ENCODE measurements around the gene PPP4R1. TPM values are rescaled to one million over a fixed set of nuclear protein-coding genes. Genes with fewer than 3 reads are reported as not detected.
"Not testable (repeated sequence)": the region's sequence is repeated elsewhere in the genome, so short reads cannot be mapped to it uniquely, and the experiment has no call there.

PPP4R1 gene
- total RNA-seq, 1 donor from 2014 or later = 56.0 TPM

- intact Hi-C loops (cut with micrococcal nuclease) = no loop called here
Observed at GRCh38 chr18:9631814-9632496, 17.6 kb upstream of the PPP4R1 start.

GRCh38 chr18:9630444-9630843, 16.1 kb upstream of the PPP4R1 start:
- intact Hi-C loops (cut with micrococcal nuclease) = no loop called here

DNA sequence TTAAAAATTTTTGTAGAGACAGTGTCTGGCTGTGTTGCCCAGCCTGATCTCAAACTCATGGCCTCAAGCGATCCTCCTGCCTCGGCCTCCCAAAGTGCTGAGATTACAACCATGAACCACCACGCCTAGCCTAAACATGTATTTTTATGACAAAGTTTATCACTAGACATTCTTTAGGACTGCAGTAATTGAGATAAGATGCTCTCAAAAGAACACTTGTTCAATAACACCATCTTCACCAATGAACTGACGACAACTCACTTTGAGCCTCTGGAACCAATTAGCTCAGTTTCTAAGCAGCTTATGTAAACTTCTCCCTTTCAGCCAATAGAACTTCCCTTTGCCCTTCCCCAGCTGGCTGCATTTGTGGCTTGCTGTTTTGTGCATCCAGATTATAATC, 15.3 kb upstream of the PPP4R1 start:
- intact Hi-C loops (cut with micrococcal nuclease) = no loop called here

DNA sequence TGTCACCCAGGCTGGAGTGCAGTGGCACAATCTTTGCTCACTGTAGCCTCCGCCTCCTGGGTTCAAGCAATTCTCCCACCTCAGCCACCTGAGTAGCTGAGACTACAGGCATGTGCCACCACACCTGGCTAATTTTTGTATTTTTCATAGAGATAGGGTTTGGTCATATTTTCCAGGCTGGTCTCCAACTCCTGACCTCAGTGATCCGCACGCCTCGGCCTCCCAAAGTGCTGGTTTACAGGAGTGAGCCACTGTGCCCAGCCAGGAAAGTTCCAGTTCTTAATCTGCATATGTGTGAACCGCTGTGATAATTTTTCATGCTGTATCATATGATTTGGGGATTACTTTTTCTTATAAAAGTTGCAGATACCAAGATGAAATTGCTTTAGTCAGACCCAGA, 14.6 kb upstream of the PPP4R1 start:
- intact Hi-C loops (cut with micrococcal nuclease) = no loop called here

DNA sequence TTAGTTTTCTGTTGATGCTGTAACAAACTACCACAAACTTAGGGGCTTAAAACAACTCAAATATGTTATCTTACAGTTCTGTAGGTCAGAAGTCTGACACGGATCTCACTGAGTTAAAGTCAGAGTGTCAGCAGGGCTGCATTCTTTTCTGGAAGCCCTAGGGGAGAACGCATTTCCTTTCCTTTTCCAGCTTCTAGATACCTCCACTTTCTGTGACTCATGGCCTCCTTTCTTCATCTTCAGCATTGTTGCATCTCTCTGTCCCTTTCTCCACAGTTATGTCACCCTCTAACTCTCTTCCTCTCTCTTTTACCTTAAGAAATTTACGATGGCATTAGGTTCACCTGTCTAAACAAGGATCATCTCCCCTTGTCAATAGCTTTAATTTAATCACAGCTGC, 13.3 kb upstream of the PPP4R1 start:
- intact Hi-C loops (cut with micrococcal nuclease) = no loop called here

GRCh38 chr18:9619990-9620389, 5.6 kb upstream of the PPP4R1 start:
- intact Hi-C loops (cut with micrococcal nuclease) = loop anchor here (5.0 to 10.0 kb wide), 3 partner anchors 515 to 1165 kb away; partner anchors contain the start of gene NDUFV2

- intact Hi-C loops (cut with micrococcal nuclease) = loop anchor here (5.0 to 10.0 kb wide), 3 partner anchors 515 to 1165 kb away; partner anchors contain the start of gene NDUFV2
Observed at GRCh38 chr18:9619545-9619944, 5.2 kb upstream of the PPP4R1 start.

DNA sequence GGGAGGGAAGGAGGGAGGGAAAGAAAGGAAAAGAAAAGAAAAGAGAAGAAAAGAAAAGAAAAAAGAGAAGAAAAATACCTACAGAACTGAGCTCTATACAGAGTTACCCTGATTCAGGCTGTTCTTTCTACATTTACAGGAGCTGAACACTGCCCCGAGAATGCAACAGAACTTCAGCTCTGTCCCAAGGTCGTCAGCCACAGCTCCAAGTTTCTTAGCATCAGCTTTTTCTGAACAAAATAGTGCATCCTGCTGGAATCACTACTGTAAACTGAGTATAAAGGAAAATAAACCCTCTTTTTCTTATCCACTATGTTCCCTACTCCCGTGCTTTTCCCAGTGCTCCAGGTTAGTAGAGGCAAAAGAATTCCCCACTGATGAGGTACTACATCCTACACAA, 4.7 kb upstream of the PPP4R1 start:
- intact Hi-C loops (cut with micrococcal nuclease) = loop anchor here (5.0 to 10.0 kb wide), 3 partner anchors 514 to 1166 kb away; partner anchors contain the start of gene NDUFV2

DNA sequence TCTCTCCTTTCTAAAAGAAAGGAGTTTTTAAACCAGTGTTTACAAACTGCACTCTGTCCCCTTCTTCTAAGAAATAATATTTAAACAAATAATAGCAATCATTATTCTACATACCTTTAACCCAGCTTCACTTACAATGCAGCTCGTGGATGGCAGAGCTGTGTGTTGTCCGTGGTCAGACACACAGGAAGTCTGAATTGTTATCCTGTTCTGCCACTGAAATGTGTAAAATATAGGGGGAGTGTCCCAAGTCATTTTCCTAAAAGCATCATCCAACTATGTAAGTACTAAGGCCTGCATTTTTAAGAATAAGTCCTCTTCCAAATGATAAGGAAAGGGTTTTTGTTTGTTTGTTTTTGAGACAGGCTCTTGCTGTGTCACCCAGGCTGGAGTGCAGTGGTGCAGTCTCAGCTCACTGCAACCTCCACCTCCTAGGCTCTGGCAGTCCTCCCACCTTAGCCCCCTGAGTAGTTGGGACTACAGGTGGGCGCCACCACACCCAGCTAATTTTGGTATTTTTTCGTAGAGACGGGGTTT, 2.7 kb upstream of the PPP4R1 start:
- intact Hi-C loops (cut with micrococcal nuclease) = loop anchor here (5.0 to 10.0 kb wide), 3 partner anchors 512 to 1168 kb away; partner anchors contain the start of gene NDUFV2

DNA sequence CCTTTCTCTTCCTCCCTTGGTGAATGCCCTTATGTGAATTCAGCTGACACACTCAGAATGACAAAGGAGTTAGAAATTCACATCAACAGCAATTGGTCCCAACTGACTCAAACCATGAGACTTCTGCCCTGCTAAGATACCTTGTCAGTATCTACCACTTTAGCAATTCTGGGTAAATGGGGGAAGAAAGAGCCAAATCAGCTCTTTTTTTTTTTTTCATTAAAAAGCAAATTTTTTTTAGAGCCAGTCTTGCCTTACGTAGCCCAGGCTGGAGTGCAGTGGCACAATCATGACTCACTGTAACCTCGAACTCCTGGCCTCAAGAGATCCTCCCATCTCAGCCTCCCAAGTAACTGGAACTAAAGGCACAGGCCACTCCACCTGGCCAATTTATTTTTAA, 1.7 kb upstream of the PPP4R1 start:
- intact Hi-C loops (cut with micrococcal nuclease) = loop anchor here (5.0 to 10.0 kb wide), 3 partner anchors 511 to 1169 kb away; partner anchors contain the start of gene NDUFV2

DNA sequence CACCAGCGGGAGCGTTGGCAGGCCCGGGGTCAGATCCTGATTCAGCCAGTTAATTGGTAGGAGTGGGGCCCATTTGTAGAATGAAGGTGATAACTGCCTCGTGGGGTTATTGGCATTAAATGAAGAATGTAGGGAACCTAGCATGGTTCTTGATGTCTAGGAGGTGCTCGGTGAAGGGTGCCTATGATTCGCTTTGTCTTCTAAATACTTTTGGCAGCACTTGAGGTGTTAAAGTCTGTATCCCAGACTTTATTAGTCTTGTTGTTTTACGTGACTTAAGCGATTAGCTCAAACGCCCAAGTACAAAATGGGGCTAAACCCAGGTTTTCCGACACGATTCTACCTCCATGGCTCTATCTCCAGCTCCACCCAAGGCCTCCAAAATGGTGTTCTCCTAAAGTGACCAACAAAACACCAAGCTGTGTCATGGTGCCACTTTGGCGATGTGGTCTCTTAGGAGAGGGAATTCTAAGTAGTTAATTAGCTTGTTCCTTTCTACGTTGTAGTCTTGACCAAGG, 980 bp upstream of the PPP4R1 start:
- intact Hi-C loops (cut with micrococcal nuclease) = loop anchor here (2.0 to 10.0 kb wide), 4 partner anchors 511 to 1169 kb away; partner anchors contain the start of genes NAPG and NDUFV2

DNA sequence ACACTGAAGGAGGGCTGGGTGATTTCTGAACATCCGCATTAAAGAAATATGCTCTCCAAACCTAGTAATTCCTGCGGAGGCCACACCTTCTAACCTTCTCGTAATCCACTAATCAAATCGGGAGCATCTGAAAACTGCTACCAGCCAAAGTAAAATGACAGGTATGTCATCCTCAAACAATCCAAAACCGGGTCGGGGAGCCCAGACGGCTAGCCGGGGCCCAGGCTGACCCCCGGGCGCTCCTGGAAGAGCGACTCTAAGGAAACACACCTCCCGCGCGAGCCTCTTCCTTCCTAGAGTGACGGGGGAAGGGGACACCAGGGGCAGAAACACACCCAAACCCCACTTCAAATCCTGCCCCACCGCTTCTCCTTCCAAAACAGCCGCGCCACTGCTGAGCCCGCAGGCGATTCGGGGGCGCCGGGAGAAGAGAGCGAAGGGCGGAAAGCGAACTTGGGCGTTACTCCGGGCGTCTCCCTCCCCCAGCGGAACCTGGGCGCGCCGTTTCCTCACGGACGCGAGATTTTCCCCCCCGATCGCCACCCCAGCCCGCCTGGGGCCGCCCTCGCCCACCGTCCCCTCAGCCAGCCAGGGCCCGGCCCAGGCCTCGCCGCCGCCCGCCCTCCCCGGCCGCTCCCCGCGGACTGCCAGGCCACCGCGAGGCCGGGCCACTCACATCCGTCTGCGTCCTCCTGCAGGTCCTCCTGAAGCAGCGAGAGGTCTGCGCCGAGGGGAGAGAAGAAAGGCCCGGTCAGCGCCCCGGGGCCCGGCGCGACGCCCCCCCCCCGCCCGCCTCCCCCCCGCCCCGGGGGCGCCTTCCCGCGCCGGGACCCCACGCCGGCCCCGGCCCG, 584 bp downstream of the PPP4R1 start:
- intact Hi-C loops (cut with micrococcal nuclease) = loop anchor here (1.0 to 10.0 kb wide), 11 partner anchors 95 to 1171 kb away; partner anchors contain the start of genes ANKRD12, NAPG, NDUFV2 and RAB12

DNA sequence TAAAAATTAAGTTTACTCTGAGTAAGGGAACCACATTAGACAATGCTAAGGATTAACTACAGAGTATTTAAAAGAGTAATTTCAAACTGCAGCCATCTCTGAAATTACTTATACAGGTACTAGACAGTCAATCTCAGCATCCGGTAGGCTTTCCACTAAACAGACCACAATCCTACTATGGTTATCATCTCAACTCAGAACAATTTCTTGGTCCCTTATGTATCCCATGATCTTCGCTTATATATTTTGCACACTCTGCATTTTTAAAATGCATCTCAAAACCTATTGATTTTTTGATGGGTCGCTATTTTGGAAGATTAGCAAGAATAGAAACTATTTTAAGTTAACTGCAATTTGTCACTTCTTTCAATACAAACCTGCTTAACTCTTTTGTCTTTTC, 1.4 kb downstream of the PPP4R1 start:
- intact Hi-C loops (cut with micrococcal nuclease) = loop anchor here (1.0 to 10.0 kb wide), 13 partner anchors 60 to 1172 kb away; partner anchors contain the start of genes ANKRD12, NDUFV2, RAB12 and RAB31

DNA sequence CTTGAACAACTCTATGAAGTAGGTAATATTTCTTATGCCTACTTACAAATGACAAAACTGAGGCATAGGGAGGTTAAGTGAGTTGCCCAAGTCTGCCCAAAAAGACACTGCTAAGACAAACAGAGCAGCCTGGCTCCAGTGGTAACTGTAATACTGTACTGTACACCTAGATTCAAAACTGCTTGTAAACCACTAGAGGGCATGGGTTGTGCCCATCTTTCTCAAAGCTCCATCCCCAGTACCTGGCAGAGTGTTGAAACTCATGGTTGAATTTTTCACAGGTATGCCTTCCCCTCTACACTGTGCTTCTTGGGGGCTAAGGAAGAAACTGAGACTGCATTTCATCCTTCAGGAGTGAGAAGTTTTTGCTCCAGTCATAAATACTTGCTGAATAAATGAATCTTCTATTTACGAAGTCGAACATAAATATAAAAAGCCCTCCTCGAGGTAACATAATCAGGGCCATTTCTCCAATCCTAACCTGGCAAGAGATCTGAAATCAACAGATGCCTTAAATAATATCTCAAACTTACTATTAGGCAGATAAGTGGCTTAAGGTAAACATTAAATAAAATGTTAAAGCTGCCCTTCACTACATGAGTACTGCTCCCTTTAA, 2.0 kb downstream of the PPP4R1 start:
- intact Hi-C loops (cut with micrococcal nuclease) = loop anchor here (1.0 to 10.0 kb wide), 11 partner anchors 61 to 1172 kb away; partner anchors contain the start of genes ANKRD12, NDUFV2, RAB12 and RAB31

GRCh38 chr18:9609190-9609589, 5.2 kb downstream of the PPP4R1 start:
- intact Hi-C loops (cut with micrococcal nuclease) = no loop called here

DNA sequence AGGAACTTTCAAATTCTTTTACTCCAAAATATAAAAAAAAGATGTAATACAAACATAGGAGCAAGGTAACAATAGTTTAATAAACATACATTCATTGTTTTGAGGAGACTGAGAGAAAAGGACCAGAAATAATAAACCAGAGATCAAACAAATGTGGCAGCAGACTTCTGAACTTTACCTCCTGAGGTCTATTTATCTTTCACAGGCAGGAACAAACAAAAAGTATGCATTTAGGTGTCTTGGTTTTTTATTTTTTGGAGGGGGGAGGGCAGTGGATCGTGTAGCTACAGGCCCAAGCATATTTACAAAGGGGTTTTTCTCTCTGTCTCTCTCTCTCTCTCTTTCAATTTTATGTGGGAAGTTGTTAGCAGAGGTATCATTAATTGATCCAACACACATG, 5.6 kb downstream of the PPP4R1 start:
- intact Hi-C loops (cut with micrococcal nuclease) = no loop called here

- intact Hi-C loops (cut with micrococcal nuclease) = no loop called here
Observed at GRCh38 chr18:9608298-9608697, 6.1 kb downstream of the PPP4R1 start.

DNA sequence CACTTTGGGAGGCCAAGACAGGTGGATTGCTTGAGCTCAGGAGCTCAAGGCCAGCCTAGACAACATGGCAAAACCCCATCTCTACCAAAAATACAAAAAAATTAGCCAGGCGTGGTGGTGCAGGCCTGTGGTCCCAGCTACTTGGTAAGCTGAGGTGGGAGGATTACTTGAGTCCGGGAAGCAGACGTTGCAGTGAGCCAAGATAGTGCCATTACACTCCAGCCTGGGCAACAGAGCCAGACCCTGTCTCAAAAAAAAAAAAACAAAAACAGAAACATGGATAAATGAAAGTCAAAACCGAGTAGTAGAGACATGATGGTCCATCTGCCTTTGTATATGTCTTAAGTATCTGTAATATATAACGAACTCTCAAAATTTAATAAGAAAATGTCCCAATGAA, 7.2 kb downstream of the PPP4R1 start:
- intact Hi-C loops (cut with micrococcal nuclease) = not testable (repeated sequence)

DNA sequence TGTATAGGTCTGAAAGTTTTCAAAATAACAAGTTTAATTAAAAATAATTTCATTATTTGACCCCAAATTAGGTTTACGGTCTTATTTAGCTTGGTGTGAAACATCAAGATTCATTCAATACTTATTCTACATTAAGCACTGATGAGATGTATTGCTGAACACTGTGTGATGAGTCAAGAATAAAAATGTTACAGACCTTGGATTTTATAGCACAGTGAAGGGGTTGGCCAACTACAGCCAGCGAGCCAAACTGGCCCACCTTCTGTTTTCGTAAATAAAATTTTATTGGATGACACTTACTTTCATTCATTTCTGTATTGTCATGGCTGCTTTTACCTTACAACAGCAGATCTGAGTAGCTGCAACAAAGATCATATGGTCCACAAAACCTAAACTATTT, 8.3 kb downstream of the PPP4R1 start:
- intact Hi-C loops (cut with micrococcal nuclease) = no loop called here

DNA sequence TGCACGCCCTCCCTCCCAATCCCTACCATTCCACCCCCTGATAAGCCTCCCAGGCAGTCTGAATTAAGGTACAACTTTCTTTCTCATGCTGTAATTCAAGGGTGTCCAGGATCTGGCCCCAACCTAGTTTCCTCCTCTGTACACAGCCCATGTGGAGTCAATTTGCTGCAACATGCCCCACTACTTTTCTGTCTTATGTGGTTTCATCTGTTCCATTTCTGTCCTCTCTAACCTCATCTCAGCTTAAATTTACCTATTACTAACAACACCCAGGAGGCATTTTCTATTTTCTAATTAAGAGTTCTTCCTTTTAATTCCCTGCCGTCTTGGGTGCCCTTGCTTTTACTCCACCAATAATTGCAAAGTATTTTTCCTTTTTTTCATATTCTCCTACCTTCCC, 10.0 kb downstream of the PPP4R1 start:
- intact Hi-C loops (cut with micrococcal nuclease) = no loop called here

DNA sequence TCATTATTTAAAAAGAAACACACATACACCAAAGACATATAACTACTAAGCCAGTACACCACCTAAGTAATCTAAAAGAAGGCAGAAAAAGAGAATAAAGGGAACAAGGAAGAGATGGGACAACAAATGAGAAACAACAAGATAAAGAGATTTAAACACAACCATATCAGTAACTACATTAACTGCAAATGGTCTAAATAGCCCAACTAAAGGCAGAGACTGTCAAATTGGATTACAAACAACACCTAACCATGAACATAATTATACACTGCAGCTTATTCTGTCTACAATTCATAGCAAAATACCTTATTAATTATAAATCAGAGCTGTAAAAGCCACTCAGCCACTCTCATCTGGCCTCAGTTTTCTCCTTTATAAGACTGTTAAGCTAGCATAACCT, 15.0 kb downstream of the PPP4R1 start:
- intact Hi-C loops (cut with micrococcal nuclease) = no loop called here
